ENCODE results near the gene ORMDL3. TPM values are rescaled to one million over a fixed set of nuclear protein-coding genes. Genes with fewer than 3 reads are reported as not detected.
A peak's percentile ranks its signal among the peaks of the same experiment; 100 is the strongest.

The ORMDL3 gene
- total and polyA plus RNA-seq, 2 experiments from 2014 or later = 33.6 to 38.5 TPM

DNA sequence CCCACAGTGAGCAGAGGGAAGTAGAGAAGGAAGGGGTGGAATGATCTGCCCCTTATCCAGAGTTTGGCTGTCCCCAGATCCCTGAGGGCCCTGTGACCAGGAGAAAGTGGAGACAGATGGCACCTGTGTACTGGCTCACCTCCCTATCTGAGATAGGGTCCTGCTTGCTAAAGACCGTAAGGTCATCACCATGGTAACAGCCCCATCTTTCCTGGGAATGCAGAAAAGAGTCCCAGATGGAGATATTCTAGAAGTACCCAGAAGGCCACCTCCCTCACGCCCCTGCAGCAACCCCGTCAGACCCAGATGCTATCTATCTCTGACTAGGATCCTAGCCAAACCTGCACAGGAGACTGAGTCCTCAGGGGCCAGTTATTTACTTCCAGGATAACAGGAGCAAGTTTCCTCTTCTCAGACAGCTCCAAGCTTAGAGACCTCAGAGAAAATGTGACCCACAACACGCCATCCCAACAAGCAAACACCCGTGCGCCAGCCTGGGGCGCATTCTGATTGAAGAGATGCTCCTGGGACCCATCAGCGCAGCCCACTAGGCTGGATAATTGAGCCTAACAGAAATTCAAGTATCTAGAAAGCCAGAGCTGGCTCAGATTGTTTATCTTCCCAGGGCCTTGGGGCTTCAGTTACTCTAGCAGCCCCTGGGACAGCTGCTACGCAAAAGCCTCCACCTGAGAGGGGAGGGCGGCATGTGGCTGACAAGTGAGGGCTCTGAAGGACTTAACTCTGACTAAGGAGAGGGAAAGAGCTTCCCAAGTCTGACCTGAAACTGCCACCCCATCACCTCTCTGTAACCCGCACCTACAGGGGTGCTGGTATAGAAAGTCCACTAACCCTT lies 1.9 kb downstream of the ORMDL3 start:
- peaks cover 42% of the 10 kb centered on the region for H3K4me1 Mint-ChIP-seq
- Histone ChIP-seq H3K4me1 (ENCODE audit: insufficient read depth) (peaks cover 15% of the 10 kb centered on the region), H4K20me1 (replicated peaks; ENCODE audit: insufficient read depth) (peaks cover 17% of the 10 kb centered on the region)

More for the DNA sequence above, 1.9 kb downstream of the ORMDL3 start:
- DNase-seq (ENCODE audit: low spot score) (peak; percentile 24), ATAC-seq (no peak)
- no peak overlapping the region for H3K27ac Mint-ChIP-seq
- Histone ChIP-seq H3K27me3 (ENCODE audit: insufficient read depth) (no peaks in the 10 kb centered on the region), H3K9me2 (ENCODE audit: insufficient read depth) (no peaks in the 10 kb centered on the region), H3K36me3 (ENCODE audit: insufficient read depth) (peaks cover 5% of the 10 kb centered on the region; the same call in 1 of the 2 replicates), H2AFZ (no peak overlapping the region), H3K27ac (ENCODE audit: low read depth) (no peak overlapping the region), H3K4me3 (peak overlapping the region; percentile 97; the same call in 1 of the 2 replicates), H3K79me2 (replicated peaks; ENCODE audit: insufficient read depth) (peaks cover 32% of the 10 kb centered on the region), H3K4me2 (peak overlapping the region; percentile 93; the same call in 1 of the 2 replicates), H3F3A (replicated peaks; ENCODE audit: low read depth) (peaks cover 7% of the 10 kb centered on the region)
- no peaks in the 10 kb centered on the region for H3K9me3 Mint-ChIP-seq
- peaks cover 5% of the 10 kb centered on the region for H3K27me3 Mint-ChIP-seq (ENCODE audit: insufficient read depth, low read depth, poor library complexity)
- H3K36me3 Mint-ChIP-seq (ENCODE audit: low read depth) = peaks cover 28% of the 10 kb centered on the region
- H3K4me3 Mint-ChIP-seq = peak overlapping the region; percentile 85
- TF ChIP-seq, protein P1, sequence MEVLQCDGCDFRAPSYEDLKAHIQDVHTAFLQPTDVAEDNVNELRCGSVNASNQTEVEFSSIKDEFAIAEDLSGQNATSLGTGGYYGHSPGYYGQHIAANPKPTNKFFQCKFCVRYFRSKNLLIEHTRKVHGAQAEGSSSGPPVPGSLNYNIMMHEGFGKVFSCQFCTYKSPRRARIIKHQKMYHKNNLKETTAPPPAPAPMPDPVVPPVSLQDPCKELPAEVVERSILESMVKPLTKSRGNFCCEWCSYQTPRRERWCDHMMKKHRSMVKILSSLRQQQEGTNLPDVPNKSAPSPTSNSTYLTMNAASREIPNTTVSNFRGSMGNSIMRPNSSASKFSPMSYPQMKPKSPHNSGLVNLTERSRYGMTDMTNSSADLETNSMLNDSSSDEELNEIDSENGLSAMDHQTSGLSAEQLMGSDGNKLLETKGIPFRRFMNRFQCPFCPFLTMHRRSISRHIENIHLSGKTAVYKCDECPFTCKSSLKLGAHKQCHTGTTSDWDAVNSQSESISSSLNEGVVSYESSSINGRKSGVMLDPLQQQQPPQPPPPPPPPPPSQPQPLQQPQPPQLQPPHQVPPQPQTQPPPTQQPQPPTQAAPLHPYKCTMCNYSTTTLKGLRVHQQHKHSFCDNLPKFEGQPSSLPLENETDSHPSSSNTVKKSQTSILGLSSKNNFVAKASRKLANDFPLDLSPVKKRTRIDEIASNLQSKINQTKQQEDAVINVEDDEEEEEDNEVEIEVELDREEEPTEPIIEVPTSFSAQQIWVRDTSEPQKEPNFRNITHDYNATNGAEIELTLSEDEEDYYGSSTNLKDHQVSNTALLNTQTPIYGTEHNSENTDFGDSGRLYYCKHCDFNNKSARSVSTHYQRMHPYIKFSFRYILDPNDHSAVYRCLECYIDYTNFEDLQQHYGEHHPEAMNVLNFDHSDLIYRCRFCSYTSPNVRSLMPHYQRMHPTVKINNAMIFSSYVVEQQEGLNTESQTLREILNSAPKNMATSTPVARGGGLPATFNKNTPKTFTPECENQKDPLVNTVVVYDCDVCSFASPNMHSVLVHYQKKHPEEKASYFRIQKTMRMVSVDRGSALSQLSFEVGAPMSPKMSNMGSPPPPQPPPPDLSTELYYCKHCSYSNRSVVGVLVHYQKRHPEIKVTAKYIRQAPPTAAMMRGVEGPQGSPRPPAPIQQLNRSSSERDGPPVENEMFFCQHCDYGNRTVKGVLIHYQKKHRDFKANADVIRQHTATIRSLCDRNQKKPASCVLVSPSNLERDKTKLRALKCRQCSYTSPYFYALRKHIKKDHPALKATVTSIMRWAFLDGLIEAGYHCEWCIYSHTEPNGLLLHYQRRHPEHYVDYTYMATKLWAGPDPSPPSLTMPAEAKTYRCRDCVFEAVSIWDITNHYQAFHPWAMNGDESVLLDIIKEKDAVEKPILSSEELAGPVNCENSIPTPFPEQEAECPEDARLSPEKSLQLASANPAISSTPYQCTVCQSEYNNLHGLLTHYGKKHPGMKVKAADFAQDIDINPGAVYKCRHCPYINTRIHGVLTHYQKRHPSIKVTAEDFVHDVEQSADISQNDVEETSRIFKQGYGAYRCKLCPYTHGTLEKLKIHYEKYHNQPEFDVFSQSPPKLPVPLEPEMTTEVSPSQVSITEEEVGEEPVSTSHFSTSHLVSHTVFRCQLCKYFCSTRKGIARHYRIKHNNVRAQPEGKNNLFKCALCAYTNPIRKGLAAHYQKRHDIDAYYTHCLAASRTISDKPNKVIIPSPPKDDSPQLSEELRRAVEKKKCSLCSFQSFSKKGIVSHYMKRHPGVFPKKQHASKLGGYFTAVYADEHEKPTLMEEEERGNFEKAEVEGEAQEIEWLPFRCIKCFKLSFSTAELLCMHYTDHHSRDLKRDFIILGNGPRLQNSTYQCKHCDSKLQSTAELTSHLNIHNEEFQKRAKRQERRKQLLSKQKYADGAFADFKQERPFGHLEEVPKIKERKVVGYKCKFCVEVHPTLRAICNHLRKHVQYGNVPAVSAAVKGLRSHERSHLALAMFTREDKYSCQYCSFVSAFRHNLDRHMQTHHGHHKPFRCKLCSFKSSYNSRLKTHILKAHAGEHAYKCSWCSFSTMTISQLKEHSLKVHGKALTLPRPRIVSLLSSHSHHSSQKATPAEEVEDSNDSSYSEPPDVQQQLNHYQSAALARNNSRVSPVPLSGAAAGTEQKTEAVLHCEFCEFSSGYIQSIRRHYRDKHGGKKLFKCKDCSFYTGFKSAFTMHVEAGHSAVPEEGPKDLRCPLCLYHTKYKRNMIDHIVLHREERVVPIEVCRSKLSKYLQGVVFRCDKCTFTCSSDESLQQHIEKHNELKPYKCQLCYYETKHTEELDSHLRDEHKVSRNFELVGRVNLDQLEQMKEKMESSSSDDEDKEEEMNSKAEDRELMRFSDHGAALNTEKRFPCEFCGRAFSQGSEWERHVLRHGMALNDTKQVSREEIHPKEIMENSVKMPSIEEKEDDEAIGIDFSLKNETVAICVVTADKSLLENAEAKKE (CRISPR knock-in tag; IDR thresholded peaks at IDR 0.05) = no peak
- TF ChIP-seq POLR2AphosphoS5 (IDR thresholded peaks at IDR 0.05; ENCODE audit: low read depth) (no peak), EZH2phosphoT487 (IDR thresholded peaks at IDR 0.05; ENCODE audit: unreplicated experiment) (no peak), NANOG (IDR thresholded peaks at IDR 0.05; ENCODE audit: borderline replicate concordance) (no peak), EZH2 (IDR thresholded peaks at IDR 0.05; ENCODE audit: low read depth, unreplicated experiment) (no peak), ZNF114 (CRISPR knock-in tag; IDR thresholded peaks at IDR 0.05) (no peak), ZNF331 (CRISPR knock-in tag; IDR thresholded peaks at IDR 0.05; ENCODE audit: low read depth) (no peak), JUNB (IDR thresholded peaks at IDR 0.05; ENCODE audit: unreplicated experiment) (no peak), STAT1 (IDR thresholded peaks at IDR 0.05; ENCODE audit: unreplicated experiment) (no peak), CREB1 (CRISPR knock-in tag; IDR thresholded peaks at IDR 0.05; ENCODE audit: low read depth) (no peak)
- TF ChIP-seq, protein P2, sequence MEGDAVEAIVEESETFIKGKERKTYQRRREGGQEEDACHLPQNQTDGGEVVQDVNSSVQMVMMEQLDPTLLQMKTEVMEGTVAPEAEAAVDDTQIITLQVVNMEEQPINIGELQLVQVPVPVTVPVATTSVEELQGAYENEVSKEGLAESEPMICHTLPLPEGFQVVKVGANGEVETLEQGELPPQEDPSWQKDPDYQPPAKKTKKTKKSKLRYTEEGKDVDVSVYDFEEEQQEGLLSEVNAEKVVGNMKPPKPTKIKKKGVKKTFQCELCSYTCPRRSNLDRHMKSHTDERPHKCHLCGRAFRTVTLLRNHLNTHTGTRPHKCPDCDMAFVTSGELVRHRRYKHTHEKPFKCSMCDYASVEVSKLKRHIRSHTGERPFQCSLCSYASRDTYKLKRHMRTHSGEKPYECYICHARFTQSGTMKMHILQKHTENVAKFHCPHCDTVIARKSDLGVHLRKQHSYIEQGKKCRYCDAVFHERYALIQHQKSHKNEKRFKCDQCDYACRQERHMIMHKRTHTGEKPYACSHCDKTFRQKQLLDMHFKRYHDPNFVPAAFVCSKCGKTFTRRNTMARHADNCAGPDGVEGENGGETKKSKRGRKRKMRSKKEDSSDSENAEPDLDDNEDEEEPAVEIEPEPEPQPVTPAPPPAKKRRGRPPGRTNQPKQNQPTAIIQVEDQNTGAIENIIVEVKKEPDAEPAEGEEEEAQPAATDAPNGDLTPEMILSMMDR (conservative IDR thresholded peaks at IDR 0.05; ENCODE audit: low read depth in 2 of 2) = no peak
- TF ChIP-seq, protein P3, sequence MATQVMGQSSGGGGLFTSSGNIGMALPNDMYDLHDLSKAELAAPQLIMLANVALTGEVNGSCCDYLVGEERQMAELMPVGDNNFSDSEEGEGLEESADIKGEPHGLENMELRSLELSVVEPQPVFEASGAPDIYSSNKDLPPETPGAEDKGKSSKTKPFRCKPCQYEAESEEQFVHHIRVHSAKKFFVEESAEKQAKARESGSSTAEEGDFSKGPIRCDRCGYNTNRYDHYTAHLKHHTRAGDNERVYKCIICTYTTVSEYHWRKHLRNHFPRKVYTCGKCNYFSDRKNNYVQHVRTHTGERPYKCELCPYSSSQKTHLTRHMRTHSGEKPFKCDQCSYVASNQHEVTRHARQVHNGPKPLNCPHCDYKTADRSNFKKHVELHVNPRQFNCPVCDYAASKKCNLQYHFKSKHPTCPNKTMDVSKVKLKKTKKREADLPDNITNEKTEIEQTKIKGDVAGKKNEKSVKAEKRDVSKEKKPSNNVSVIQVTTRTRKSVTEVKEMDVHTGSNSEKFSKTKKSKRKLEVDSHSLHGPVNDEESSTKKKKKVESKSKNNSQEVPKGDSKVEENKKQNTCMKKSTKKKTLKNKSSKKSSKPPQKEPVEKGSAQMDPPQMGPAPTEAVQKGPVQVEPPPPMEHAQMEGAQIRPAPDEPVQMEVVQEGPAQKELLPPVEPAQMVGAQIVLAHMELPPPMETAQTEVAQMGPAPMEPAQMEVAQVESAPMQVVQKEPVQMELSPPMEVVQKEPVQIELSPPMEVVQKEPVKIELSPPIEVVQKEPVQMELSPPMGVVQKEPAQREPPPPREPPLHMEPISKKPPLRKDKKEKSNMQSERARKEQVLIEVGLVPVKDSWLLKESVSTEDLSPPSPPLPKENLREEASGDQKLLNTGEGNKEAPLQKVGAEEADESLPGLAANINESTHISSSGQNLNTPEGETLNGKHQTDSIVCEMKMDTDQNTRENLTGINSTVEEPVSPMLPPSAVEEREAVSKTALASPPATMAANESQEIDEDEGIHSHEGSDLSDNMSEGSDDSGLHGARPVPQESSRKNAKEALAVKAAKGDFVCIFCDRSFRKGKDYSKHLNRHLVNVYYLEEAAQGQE (IDR thresholded peaks at IDR 0.05; ENCODE audit: unreplicated experiment) = no peak
- TF ChIP-seq, protein P4, sequence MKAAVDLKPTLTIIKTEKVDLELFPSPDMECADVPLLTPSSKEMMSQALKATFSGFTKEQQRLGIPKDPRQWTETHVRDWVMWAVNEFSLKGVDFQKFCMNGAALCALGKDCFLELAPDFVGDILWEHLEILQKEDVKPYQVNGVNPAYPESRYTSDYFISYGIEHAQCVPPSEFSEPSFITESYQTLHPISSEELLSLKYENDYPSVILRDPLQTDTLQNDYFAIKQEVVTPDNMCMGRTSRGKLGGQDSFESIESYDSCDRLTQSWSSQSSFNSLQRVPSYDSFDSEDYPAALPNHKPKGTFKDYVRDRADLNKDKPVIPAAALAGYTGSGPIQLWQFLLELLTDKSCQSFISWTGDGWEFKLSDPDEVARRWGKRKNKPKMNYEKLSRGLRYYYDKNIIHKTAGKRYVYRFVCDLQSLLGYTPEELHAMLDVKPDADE (IDR thresholded peaks at IDR 0.05) = no peak
